GM21381 (cell line): ENCODE measurements around the gene PEX14.
"Not testable (repeated sequence)": the region's sequence is repeated elsewhere in the genome, so short reads cannot be mapped to it uniquely, and the experiment has no call there.

Experiments used
- ATAC-seq: cut with Tn5 transposase; IDR thresholded peaks from one replicate; pipeline ENCODE4 v1.9.1; 2021; ENCODE audit warnings: mild to moderate bottlenecking, moderate library complexity; ENCODE audit not compliant: unreplicated experiment

The PEX14 gene

GRCh38 chr1:10474613-10475507 lies at the start of gene PEX14:
TSS of gene PEX14 (plus strand) at chr1:10474950. CDS start at chr1:10474967, 17 bp downstream.
- peak; percentile 59 for ATAC-seq

- ATAC-seq: not testable (repeated sequence)
Measured at GRCh38 chr1:10425826-10426534, 48.8 kb upstream of the PEX14 start.

- not testable (repeated sequence) for ATAC-seq
Measured at GRCh38 chr1:10426535-10426848, 48.3 kb upstream of the PEX14 start.

GRCh38 chr1:10428984-10429383 lies 45.8 kb upstream of the PEX14 start:
- no peak for ATAC-seq

GRCh38 chr1:10429868-10430215 lies 44.9 kb upstream of the PEX14 start:
- ATAC-seq: peak; percentile 20

- ATAC-seq: peak; percentile 80
Measured at GRCh38 chr1:10430216-10431069, 44.3 kb upstream of the PEX14 start, which contains the start of gene CENPS. TSS of gene CENPS (plus strand) at chr1:10430433. CDS start at chr1:10430518, 85 bp downstream.

GRCh38 chr1:10431070-10431730 lies 43.5 kb upstream of the PEX14 start:
- no peak for ATAC-seq

GRCh38 chr1:10432910-10433700 lies 41.6 kb upstream of the PEX14 start:
- no peak for ATAC-seq

- ATAC-seq: no peak
Measured at GRCh38 chr1:10433790-10434189, 41.0 kb upstream of the PEX14 start.

GRCh38 chr1:10434590-10434989 lies 40.2 kb upstream of the PEX14 start:
- ATAC-seq: no peak

GRCh38 chr1:10437052-10437451 lies 37.7 kb upstream of the PEX14 start:
- no peak for ATAC-seq

GRCh38 chr1:10438677-10439163 lies 36.0 kb upstream of the PEX14 start:
- no peak for ATAC-seq

- no peak for ATAC-seq
Measured at GRCh38 chr1:10440305-10440704, 34.4 kb upstream of the PEX14 start.

- no peak for ATAC-seq
Measured at GRCh38 chr1:10440794-10441193, 34.0 kb upstream of the PEX14 start.

GRCh38 chr1:10444248-10444647 lies 30.5 kb upstream of the PEX14 start:
- ATAC-seq: no peak

GRCh38 chr1:10444795-10445397 lies 29.9 kb upstream of the PEX14 start:
- no peak for ATAC-seq

- no peak for ATAC-seq
Measured at GRCh38 chr1:10446790-10447422, 27.8 kb upstream of the PEX14 start.

- ATAC-seq: no peak
Measured at GRCh38 chr1:10449751-10450150, 25.0 kb upstream of the PEX14 start, which contains the start of gene CORT. TSS of gene CORT (plus strand) at chr1:10450031. CDS start at chr1:10450224, 193 bp downstream.
